SHP77 treated with DMSO at 0.1 percent for 48 hours (cell line): ENCODE results near the gene NAV2.

Source experiments
- DNase-seq: peaks from one replicate; lab custom pipeline; 2025; lab: John Stamatoyannopoulos, UW

Gene NAV2

GRCh38 chr11:19683862-19684491 is 28.7 kb upstream of the NAV2 start:
- no peak for DNase-seq

- DNase-seq = no peak
These were observed 26.4 kb upstream of the NAV2 start for GRCh38 chr11:19686234-19686633.

GRCh38 chr11:19687392-19687791 is 25.2 kb upstream of the NAV2 start:
- no peak for DNase-seq

GRCh38 chr11:19689281-19690000 is 23.2 kb upstream of the NAV2 start:
- no peak for DNase-seq

GRCh38 chr11:19690885-19691284 is 21.8 kb upstream of the NAV2 start:
- DNase-seq = no peak

- no peak for DNase-seq
These were observed 20.7 kb upstream of the NAV2 start for GRCh38 chr11:19691815-19692500.

GRCh38 chr11:19693146-19693545 is 19.5 kb upstream of the NAV2 start:
- DNase-seq = no peak

GRCh38 chr11:19694796-19695345 is 17.8 kb upstream of the NAV2 start:
- DNase-seq = no peak

GRCh38 chr11:19696073-19696472 is 16.6 kb upstream of the NAV2 start:
- no peak for DNase-seq

GRCh38 chr11:19696904-19697303 is 15.7 kb upstream of the NAV2 start:
- DNase-seq = no peak

GRCh38 chr11:19697721-19698121 is 14.9 kb upstream of the NAV2 start:
- no peak for DNase-seq

- no peak for DNase-seq
These were observed 13.9 kb upstream of the NAV2 start for GRCh38 chr11:19698493-19699292.

GRCh38 chr11:19701421-19701820 is 11.2 kb upstream of the NAV2 start:
- DNase-seq = no peak

GRCh38 chr11:19702620-19703019 is 10.0 kb upstream of the NAV2 start:
- DNase-seq = no peak

GRCh38 chr11:19703211-19703610 is 9.4 kb upstream of the NAV2 start:
- DNase-seq = no peak

- DNase-seq = no peak
These were observed 8.4 kb upstream of the NAV2 start for GRCh38 chr11:19704213-19704612.

- no peak for DNase-seq
These were observed 6.7 kb upstream of the NAV2 start for GRCh38 chr11:19705936-19706335.

GRCh38 chr11:19711911-19712280 is 741 bp upstream of the NAV2 start:
- no peak for DNase-seq

GRCh38 chr11:19713196-19714021 is 772 bp downstream of the NAV2 start:
- DNase-seq = no peak

GRCh38 chr11:19714022-19714386 is 1.4 kb downstream of the NAV2 start:
- DNase-seq = no peak
